C4-2B (cell line): ENCODE results near the gene TPI1.

Experiments
- H3K27ac ChIP-seq: fragments of 450-650 bp; 2 replicates; pipeline ENCODE4 v1.5.1; 2017
- ZFX ChIP-seq: fragments of 450-650 bp; IDR thresholded peaks from 2 replicates; pipeline ENCODE4 v1.6.1; 2017
- TF ChIP-seq, protein P1 (sequence below): fragments of 450-650 bp; conservative IDR thresholded peaks from 2 replicates; pipeline ENCODE4 v1.5.1; 2017; ENCODE audit warnings: mild to moderate bottlenecking

Gene TPI1

DNA sequence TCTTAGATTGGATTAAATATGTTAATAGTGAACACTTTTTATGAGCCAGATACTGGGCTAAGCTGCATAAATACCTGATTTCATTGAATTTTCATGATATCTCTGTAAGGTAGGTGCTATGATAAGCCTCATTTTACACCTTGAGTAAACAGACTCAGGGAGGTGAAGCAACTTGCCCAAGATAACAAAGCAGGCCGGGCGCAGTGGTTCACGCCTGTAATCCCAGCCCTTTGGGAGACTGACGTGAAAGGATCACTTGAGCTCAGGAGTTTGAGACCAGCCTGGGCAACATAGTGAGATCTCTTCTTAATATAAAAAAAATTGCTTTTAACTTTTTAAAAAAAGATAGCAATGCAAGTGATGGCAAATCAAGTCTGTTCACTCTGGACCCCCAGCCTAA, 25.3 kb upstream of the TPI1 start:
- TF ChIP-seq, protein P1, sequence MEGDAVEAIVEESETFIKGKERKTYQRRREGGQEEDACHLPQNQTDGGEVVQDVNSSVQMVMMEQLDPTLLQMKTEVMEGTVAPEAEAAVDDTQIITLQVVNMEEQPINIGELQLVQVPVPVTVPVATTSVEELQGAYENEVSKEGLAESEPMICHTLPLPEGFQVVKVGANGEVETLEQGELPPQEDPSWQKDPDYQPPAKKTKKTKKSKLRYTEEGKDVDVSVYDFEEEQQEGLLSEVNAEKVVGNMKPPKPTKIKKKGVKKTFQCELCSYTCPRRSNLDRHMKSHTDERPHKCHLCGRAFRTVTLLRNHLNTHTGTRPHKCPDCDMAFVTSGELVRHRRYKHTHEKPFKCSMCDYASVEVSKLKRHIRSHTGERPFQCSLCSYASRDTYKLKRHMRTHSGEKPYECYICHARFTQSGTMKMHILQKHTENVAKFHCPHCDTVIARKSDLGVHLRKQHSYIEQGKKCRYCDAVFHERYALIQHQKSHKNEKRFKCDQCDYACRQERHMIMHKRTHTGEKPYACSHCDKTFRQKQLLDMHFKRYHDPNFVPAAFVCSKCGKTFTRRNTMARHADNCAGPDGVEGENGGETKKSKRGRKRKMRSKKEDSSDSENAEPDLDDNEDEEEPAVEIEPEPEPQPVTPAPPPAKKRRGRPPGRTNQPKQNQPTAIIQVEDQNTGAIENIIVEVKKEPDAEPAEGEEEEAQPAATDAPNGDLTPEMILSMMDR = no peak
- TF ChIP-seq ZFX = no peak
- H3K27ac ChIP-seq = no peak overlapping the region

DNA sequence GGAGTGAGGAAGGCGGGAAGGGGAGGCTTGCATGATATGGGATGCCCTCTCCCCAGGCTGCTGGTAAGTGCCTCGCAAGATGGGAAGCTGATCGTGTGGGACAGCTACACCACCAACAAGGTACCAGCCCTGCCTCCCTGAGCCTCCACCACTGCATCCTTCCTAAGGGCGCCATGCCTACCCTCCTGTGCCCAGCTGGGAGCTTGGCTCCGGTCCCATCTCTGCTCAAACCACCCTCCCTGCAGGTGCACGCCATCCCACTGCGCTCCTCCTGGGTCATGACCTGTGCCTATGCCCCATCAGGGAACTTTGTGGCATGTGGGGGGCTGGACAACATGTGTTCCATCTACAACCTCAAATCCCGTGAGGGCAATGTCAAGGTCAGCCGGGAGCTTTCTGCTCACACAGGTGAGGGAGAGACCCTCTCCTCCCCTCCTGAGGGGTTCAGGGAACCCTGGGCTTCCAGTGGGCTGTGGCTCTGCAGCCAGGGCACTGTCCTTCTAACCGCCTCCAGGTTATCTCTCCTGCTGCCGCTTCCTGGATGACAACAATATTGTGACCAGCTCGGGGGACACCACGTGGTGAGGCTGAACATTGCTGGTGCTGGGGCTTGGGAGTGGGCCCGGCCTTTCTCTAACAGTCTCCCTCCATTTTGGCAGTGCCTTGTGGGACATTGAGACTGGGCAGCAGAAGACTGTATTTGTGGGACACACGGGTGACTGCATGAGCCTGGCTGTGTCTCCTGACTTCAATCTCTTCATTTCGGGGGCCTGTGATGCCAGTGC, 24.0 kb upstream of the TPI1 start:
- TF ChIP-seq, protein P1 = no peak; the same call in 1 of the 2 replicates
- TF ChIP-seq ZFX = no peak
- H3K27ac ChIP-seq = no peak overlapping the region

DNA sequence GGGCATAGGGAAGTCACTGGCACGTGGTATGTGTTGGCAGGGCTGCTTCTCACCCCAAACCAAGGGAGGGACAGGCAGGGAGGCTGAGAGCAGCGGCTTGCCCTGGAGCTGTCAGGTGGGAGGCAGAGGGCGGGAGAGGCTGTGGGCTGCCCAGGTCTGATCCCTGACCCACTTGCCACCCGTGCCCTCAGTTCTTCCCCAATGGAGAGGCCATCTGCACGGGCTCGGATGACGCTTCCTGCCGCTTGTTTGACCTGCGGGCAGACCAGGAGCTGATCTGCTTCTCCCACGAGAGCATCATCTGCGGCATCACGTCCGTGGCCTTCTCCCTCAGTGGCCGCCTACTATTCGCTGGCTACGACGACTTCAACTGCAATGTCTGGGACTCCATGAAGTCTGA, 21.9 kb upstream of the TPI1 start:
- H3K27ac ChIP-seq = no peak overlapping the region
- no peak for TF ChIP-seq ZFX

DNA sequence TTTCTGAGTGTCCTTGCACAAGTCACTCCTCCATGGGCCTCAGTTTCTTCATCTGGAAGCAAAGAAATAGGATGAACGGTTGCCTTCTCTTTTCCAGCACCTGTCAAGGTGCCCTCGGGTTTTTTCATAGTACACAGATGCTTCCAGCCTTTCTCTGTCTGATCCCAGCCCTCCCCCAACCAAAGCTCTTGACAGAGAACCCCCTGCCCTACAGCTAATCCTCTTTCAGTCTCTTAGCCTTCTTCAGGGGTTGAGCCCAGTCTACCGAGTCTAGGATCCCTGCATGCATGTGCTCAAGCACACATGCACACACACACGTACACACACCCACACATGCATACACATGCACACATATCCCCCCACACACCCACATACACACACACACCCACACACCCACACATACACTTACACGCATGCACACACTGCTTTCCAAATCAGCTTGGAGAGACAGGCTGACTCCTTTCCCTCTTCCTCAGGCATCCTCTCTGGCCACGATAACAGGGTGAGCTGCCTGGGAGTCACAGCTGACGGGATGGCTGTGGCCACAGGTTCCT, 20.9 kb upstream of the TPI1 start:
- no peak for TF ChIP-seq ZFX
- TF ChIP-seq, protein P1 = no peak
- H3K27ac ChIP-seq = no peak overlapping the region

DNA sequence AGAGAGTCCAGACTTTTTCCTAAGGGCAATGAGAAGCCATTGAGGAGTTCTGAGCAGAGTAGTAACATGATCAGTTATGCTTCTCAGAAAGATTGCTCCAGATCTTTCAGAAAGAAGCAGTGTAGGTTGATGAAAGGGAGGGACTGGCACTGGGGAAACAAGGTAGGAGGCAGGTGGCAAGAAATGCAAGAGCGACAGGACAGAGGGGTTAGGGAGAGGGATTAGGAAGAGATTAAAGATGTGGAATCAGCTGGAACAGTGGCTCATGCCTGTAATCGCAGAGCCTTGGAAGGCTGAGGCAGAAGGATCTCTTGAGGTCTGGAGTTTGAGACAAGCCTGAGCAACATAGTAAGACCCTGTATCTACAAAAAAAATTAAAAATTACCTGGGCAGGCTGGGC, 19.7 kb upstream of the TPI1 start:
- TF ChIP-seq, protein P1 = no peak
- TF ChIP-seq ZFX = no peak
- H3K27ac ChIP-seq = no peak overlapping the region

DNA sequence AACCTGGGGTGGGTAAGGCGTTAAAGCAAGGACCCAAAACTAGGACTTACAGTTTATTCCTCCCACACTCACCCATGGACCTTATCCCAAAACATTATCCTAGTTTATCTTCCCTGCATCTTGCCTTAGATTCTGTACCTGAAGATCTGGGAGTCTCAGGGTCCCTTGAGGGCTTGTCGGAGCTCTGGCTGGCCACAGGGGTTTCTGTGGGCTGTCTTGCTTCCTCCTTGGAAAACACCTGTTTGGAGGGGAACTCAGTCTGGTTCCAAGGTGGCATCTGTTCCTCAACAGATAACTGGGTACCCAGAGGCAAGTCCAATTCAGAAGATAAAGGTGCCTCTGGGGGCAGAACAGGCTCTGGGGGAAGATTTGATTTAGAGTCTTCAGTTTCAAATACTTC, 17.9 kb upstream of the TPI1 start:
- H3K27ac ChIP-seq = no peak overlapping the region

DNA sequence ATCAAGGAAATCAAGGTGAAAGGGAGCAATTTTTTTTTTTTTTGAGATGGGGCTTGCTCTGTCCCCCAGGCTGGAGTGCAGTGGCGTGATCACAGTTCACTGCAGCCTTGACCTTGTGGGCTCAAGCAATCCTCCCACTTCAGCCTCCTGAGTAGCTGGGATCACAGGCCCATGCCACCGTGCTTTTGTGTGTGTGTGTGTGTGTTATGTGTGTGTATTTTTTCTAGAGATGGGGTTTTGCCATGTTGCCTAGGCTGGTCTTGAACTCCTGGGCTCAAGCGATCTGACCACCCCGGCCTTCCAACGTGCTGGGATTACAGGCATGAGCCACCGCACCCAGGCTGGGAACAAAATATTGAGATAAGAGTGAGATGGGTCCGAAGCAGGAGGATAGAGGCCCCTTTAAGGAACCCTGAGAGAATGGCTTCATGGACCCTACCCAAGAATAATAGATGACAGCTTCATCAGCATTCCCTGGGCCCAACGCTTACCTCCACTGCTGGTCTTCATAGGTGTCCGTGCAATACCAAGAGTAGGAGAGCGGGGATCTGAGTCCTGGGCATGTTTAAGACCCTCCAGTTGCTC, 17.3 kb upstream of the TPI1 start:
- peak overlapping the region; percentile 92 for H3K27ac ChIP-seq
- TF ChIP-seq ZFX = no peak
- TF ChIP-seq, protein P1 = no peak

More for the DNA sequence above, 17.9 kb upstream of the TPI1 start:
- no peak for TF ChIP-seq ZFX
- TF ChIP-seq, protein P1 = no peak

DNA sequence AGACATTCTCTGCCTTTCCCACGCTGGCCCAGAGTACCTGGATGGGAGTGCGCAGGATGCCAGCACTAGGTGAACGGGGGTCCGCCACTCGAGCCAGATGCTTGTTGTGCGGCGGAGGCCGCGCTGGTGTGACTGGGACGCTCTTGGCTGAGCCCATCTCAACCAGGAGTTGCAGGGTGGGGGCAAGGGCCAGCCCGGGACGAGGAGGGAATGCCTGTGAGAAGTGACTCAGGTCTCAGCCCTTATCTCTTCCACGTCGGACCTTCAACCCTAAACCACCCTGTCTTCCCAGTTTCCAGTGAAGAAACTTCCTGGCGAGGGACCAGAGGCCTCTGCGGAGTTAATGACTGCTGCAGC, 16.6 kb upstream of the TPI1 start:
- H3K27ac ChIP-seq = peak overlapping the region; percentile 92
- 0 out of 2 replicates have a peak, but pooled peaks have one; percentile 34 for TF ChIP-seq ZFX
- TF ChIP-seq, protein P1 = no peak
